ENCODE data around the gene UBE2D2. TPM values are rescaled to one million over a fixed set of nuclear protein-coding genes. Genes with fewer than 3 reads are reported as not detected.

Gene UBE2D2
- total and polyA plus RNA-seq, 2 of the 13 experiments (the other 11 are each of a cell fraction or from before 2014, with no cell fraction given): 79.1 to 109 TPM

- TF ChIP-seq ZHX2 (IDR thresholded peaks at IDR 0.05; ENCODE audit: low read depth) (no peak), ZHX2 (CRISPR knock-in tag; IDR thresholded peaks at IDR 0.05; ENCODE audit: borderline replicate concordance) (no peak), ZNF335 (CRISPR knock-in tag; IDR thresholded peaks at IDR 0.05) (no peak), NFYB (CRISPR knock-in tag; IDR thresholded peaks at IDR 0.05) (0 out of 2 replicates have a peak, but pooled peaks have one; percentile 9), SP140L (CRISPR knock-in tag; IDR thresholded peaks at IDR 0.05; ENCODE audit: borderline replicate concordance) (no peak), HOMEZ (CRISPR knock-in tag; IDR thresholded peaks at IDR 0.05; ENCODE audit: low read depth) (no peak), ZNF790 (CRISPR knock-in tag; IDR thresholded peaks at IDR 0.05; ENCODE audit: borderline replicate concordance) (no peak), MLXIP (CRISPR knock-in tag; IDR thresholded peaks at IDR 0.05; ENCODE audit: borderline replicate concordance) (no peak), ZZZ3 (CRISPR knock-in tag; IDR thresholded peaks at IDR 0.05; ENCODE audit: borderline replicate concordance) (no peak), KDM5B (CRISPR knock-in tag; IDR thresholded peaks at IDR 0.05; ENCODE audit: borderline replicate concordance) (peak; percentile 31; the same call in 1 of the 2 replicates), ZSCAN21 (CRISPR knock-in tag; IDR thresholded peaks at IDR 0.05; ENCODE audit: borderline replicate concordance) (no peak; the same call in 1 of the 2 replicates), TAF1 (CRISPR knock-in tag; IDR thresholded peaks at IDR 0.05) (peak; percentile 22; the same call in 1 of the 2 replicates)
Observed at GRCh38 chr5:139561655-139562451, 714 bp downstream of the UBE2D2 start (continued).
